Bronchial epithelial cell (primary cell): ENCODE results near the gene DPP6. TPM values are rescaled to one million over a fixed set of nuclear protein-coding genes. Genes with fewer than 3 reads are reported as not detected.
A peak's percentile ranks its signal among the peaks of the same experiment; 100 is the strongest.

Experiments used
- DNase-seq: peaks from one replicate; pipeline ENCODE4 v3.0.0-alpha.2; 2010; ENCODE audit warnings: low read depth
- FAIRE-seq: peaks from 2 replicates; lab custom pipeline; 2011; peaks lifted over from hg19 to GRCh38; lab: Jason Lieb, UNC
- H3K27me3 ChIP-seq: 2 replicates; pipeline ENCODE4 v1.5.1; 2011; ENCODE audit warnings: low read length; ENCODE audit not compliant: control insufficient read depth, insufficient read depth
- H3K36me3 ChIP-seq: 2 replicates; pipeline ENCODE4 v1.5.1; 2011; ENCODE audit warnings: low read length; ENCODE audit not compliant: control insufficient read depth, insufficient read depth
- H3K4me3 ChIP-seq: 2 replicates; pipeline ENCODE4 v1.5.1; 2011; ENCODE audit warnings: mild to moderate bottlenecking, low read depth, low read length, control low read depth
- total RNA-seq: library from RNA; depleted of rRNA; stranded (reverse); fragments of >200 nt; gene quantifications from 2 replicates; pipeline ENCODE4 v1.2.1, GENCODE V29; 2014
- TF ChIP-seq, protein P1 (sequence below): IDR thresholded peaks from 2 replicates; pipeline ENCODE4 v1.5.1; 2011; ENCODE audit warnings: mild to moderate bottlenecking, moderate library complexity, low read length, control low read depth, inconsistent platforms; ENCODE audit not compliant: insufficient read depth, severe bottlenecking

The DPP6 gene
- total RNA-seq, 1 donor from 2014 or later: not detected

DNA sequence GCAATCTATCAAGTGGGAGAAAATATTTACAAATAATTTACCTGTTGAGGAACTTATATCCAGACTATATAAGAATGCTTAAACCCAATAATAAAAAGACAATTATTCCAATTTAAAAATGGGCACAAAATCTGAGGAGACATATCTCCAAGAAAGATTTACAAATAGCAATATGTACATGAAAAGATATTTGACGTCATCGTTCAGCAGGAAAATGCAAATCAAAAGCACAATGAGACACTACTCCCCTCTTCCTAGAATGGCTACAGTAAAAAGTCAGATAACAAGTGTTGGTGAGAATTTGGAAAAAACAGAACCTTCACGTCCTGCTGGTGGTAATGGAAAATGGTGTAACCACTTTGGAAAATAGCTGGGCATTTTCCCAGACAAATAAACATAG lies 457.0 kb downstream of the DPP6 start:
- TF ChIP-seq, protein P1, sequence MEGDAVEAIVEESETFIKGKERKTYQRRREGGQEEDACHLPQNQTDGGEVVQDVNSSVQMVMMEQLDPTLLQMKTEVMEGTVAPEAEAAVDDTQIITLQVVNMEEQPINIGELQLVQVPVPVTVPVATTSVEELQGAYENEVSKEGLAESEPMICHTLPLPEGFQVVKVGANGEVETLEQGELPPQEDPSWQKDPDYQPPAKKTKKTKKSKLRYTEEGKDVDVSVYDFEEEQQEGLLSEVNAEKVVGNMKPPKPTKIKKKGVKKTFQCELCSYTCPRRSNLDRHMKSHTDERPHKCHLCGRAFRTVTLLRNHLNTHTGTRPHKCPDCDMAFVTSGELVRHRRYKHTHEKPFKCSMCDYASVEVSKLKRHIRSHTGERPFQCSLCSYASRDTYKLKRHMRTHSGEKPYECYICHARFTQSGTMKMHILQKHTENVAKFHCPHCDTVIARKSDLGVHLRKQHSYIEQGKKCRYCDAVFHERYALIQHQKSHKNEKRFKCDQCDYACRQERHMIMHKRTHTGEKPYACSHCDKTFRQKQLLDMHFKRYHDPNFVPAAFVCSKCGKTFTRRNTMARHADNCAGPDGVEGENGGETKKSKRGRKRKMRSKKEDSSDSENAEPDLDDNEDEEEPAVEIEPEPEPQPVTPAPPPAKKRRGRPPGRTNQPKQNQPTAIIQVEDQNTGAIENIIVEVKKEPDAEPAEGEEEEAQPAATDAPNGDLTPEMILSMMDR: no peak
- DNase-seq (no peak), FAIRE-seq (no peak)
- Histone ChIP-seq H3K27me3 (no peaks in the 10 kb centered on the region), H3K4me3 (no peak overlapping the region), H3K36me3 (no peaks in the 10 kb centered on the region)

DNA sequence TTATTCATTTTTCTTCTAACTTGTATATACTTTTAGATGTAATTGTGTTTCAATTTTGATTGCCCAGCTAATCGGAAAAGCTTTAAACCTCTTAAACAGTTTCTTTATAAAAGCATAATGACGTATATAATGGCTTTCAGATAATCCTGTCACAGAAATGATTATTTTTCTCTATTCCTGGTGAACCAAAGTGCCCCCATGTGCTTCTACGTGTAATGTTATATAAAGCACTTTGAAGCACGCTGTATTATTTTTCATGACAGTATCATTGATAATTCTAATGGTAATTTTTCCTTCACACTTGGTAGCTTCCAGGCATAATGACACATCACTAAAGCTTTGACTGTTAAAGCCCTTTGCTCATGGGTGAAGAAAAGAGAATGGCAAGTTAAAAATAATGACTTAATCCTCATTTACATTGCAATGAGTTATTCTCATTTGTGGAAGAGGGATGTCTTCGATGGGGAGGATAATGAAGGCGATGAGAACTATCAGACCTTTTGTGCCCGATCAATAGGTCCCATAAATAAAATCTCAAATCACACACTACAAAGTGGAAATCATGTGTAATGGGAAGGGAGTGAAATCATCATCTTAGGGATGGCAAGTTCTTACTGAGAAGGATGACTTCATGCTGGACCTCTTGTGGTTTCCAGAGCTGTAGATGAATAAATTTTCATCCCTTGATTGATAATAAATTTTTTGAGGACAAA lies 460.1 kb downstream of the DPP6 start:
- H3K36me3 ChIP-seq: no peaks in the 10 kb centered on the region
- TF ChIP-seq, protein P1: no peak
- no peaks in the 10 kb centered on the region for H3K27me3 ChIP-seq
- no peak for DNase-seq
- no peak for FAIRE-seq
- H3K4me3 ChIP-seq: no peak overlapping the region

DNA sequence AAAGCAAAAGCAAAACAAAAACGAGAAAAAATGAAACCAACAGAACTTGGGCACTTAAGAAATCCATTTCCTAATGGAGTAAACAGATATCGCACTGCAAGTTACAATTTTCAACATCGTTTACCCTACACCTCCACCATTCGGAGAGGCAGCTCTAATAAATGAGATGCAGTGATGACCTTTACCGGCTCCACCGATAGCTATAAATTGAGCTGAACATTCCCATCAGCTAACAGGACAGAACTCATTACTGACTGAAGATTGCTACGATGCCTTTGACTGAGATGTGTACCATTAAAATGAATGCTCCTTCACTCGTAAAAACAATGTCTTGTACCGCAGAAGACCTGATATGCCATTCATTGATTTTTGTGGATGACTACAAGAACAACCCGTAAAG lies 465.6 kb downstream of the DPP6 start:
- no peak for FAIRE-seq
- TF ChIP-seq, protein P1: no peak
- H3K27me3 ChIP-seq: no peaks in the 10 kb centered on the region

DNA sequence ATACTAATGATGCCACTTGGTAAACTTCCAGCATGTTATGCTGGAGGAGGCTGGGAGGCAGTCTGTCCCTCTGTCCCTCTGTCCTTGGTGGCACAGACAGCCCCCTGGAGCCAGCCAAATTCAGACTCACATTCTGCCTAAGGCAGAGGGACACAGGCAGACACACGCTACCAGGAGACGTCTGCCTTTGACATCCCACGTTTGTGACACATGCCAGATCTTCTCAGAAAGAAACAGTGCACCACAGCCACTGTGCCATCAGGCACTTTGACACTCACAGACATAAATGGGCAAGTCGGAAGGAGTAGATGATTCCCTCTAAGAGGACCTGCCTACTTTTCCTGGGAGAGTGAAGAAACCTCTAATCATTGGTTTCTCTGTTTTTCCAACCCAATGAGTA lies 467.0 kb downstream of the DPP6 start:
- Histone ChIP-seq H3K4me3 (no peak overlapping the region), H3K36me3 (no peaks in the 10 kb centered on the region), H3K27me3 (no peaks in the 10 kb centered on the region)
- no peak for DNase-seq
- TF ChIP-seq, protein P1: no peak
- FAIRE-seq: no peak

More for the DNA sequence above, 465.6 kb downstream of the DPP6 start:
- Histone ChIP-seq H3K4me3 (no peak overlapping the region), H3K36me3 (no peaks in the 10 kb centered on the region)
- DNase-seq: no peak

DNA sequence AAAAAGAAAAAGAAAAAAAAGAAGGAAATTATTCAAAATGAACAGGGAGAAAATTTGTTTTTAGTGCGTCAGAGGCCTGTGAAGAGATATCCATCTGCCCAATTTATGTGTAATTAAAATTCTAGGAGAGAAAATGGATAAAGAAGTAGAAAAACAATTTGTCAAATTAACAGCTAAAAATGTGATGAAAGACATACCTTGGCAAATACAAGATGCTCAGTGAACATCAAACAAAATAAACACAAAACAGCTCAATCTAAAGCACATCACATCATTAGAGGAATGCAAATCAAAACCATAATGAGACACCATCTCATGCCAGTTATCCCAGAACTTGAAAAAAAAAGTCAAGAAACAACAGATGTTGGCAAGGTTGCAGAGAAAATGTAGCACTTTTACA lies 477.9 kb downstream of the DPP6 start:
- no peak for FAIRE-seq
- DNase-seq: no peak
- Histone ChIP-seq H3K36me3 (no peaks in the 10 kb centered on the region), H3K4me3 (no peak overlapping the region), H3K27me3 (no peaks in the 10 kb centered on the region)
- TF ChIP-seq, protein P1: no peak

DNA sequence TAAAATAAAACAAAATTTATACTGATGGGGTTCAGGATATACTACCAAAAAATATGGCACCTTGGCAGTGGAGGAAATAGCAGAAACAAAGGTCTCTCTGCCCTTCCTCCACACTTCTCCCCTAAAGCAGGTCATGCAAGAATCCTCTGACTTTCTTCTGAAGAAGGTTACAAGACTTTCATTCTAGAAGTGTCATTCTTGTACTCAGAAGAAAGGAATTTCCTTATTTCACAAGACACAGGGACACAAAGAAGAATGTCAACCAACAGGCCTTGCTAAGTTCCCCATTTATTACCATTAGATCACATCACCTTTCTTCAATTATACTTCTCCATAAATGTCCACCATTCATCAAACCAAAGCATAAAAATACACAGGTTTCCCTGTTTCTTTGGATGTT lies 480.6 kb downstream of the DPP6 start:
- TF ChIP-seq, protein P1: no peak
- peak; percentile 20 for DNase-seq
- Histone ChIP-seq H3K4me3 (no peak overlapping the region), H3K36me3 (no peaks in the 10 kb centered on the region), H3K27me3 (no peaks in the 10 kb centered on the region)
- no peak for FAIRE-seq
